ENCODE data around the gene QPCT. TPM values are rescaled to one million over a fixed set of nuclear protein-coding genes. Genes with fewer than 3 reads are reported as not detected.
"Not testable (repeated sequence)": the region's sequence is repeated elsewhere in the genome, so short reads cannot be mapped to it uniquely, and the experiment has no call there.

Gene QPCT
- total RNA-seq, 2 experiments from 2014 or later, result 0.42 TPM; not detected in 1

DNA sequence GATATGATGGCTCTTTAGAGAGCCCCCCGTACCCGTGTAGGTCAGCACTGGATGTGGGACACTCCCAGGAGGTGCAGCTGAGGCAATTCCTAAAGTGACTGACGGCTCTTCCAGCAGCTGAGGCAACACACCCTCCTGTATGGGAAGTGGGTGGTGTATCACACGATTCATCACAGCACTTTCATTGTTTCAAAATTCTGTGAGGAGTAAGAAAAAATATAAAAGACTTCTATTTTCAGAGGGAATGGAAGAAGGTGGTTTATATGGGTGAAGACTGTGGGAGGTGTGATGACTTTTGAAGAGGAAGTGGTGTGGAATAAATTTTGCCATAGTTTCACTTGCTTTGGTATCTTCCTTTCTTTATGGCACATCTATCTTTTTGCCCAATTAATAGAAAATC lies 22.3 kb downstream of the QPCT start:
- Mint-ChIP-seq H3K27me3 (ENCODE audit: low read depth) (peaks cover 24% of the 10 kb centered on the region), H3K9me3 (no peaks in the 10 kb centered on the region), H3K36me3 (ENCODE audit: low read depth) (no peaks in the 10 kb centered on the region), H3K27ac (no peak overlapping the region), H3K4me1 (ENCODE audit: low read depth) (peaks cover 4% of the 10 kb centered on the region), H3K4me3 (no peak overlapping the region)
- intact Hi-C loops (cut with micrococcal nuclease), result no loop called here
- DNase-seq, result peak; percentile 40
- CTCF ChIA-PET, result interaction anchor here (1.3 to 2.3 kb wide), 2 partner anchors 11 to 23 kb away, joined by 7 to 14 read pairs; no protein-coding TSS in a partner anchor

DNA sequence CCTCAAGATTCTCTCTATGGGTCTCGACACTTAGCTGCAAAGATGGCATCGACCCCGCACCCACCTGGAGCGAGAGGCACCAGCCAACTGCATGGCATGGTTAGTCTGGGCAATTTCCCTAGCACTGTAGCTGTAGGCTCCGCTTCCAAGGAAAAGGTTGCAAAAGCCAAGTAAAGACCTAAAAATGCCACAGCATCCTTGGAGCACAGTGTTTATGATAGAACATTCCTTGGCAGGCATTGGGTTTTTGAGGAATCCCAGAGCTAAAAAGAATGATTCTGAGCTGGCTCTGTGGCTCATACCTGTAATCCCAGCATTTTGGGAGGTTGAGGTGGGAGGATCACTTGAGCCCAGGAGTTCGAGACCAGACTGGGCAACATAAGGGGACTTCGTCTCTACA lies 22.9 kb downstream of the QPCT start:
- Mint-ChIP-seq H3K4me1 (ENCODE audit: low read depth) (peaks cover 4% of the 10 kb centered on the region), H3K27ac (no peak overlapping the region), H3K36me3 (ENCODE audit: low read depth) (no peaks in the 10 kb centered on the region), H3K27me3 (ENCODE audit: low read depth) (peaks cover 27% of the 10 kb centered on the region), H3K9me3 (no peaks in the 10 kb centered on the region), H3K4me3 (no peak overlapping the region)
- CTCF ChIA-PET, result interaction anchor here (0.5 to 2.3 kb wide), 7 partner anchors 10 to 466 kb away, joined by 3 to 14 read pairs (median 4); no protein-coding TSS in a partner anchor
- no peak for DNase-seq
- intact Hi-C loops (cut with micrococcal nuclease), result no loop called here

DNA sequence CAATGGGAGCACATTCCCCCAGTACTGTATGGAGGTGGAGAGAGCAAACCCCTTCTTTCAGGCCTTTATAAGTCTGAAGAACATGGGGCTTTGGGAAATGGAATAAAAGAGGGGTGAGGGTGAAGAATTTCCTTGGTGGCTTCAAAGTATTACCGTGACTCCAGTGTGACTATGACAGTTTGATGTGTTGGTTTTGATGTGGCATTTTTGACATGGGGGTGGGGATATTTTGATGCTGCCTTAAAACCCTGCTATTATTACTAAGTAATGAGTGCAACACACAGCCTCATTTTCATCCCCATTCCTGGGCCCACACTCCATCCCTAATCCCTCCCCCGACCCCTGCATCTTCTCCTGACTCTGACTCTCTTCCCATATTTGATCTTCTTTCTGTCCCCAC lies 23.6 kb downstream of the QPCT start:
- Mint-ChIP-seq H3K27ac (no peak overlapping the region), H3K27me3 (ENCODE audit: low read depth) (peaks cover 27% of the 10 kb centered on the region), H3K4me1 (ENCODE audit: low read depth) (peaks cover 4% of the 10 kb centered on the region), H3K9me3 (no peaks in the 10 kb centered on the region), H3K36me3 (ENCODE audit: low read depth) (no peaks in the 10 kb centered on the region), H3K4me3 (no peak overlapping the region)
- intact Hi-C loops (cut with micrococcal nuclease), result loop anchor here (1.0 kb wide), 1 partner anchor 8 kb away; no protein-coding TSS in a partner anchor
- CTCF ChIA-PET, result interaction anchor here (0.8 to 2.3 kb wide), 5 partner anchors 9 to 26 kb away, joined by 3 to 14 read pairs (median 4); no protein-coding TSS in a partner anchor
- peak; percentile 51 for DNase-seq

DNA sequence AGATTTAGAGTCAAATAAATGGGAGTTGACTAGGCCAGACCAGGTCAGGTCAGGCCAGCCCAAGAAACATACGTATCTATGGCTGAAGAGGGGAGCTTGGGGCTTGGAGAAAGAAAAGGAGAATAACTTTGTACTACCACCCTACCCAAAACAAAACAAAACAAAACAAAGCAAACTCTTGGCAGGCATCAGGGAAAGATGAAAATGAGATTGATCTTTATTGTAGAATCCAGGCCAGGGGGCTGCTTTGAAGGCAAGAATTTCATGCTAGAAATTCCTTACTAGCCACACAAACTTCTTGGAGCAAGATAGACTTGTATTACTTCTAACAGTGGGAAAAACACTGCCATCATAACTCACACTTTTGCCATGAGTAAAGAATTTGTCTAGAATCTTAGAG lies 26.2 kb downstream of the QPCT start:
- CTCF ChIA-PET, result interaction anchor here (0.5 kb wide), 1 partner anchor 104 kb away, joined by 3 read pairs; no protein-coding TSS in a partner anchor
- Mint-ChIP-seq H3K27me3 (ENCODE audit: low read depth) (peaks cover 40% of the 10 kb centered on the region), H3K27ac (no peak overlapping the region), H3K36me3 (ENCODE audit: low read depth) (no peaks in the 10 kb centered on the region), H3K4me1 (ENCODE audit: low read depth) (peaks cover 10% of the 10 kb centered on the region), H3K4me3 (no peak overlapping the region), H3K9me3 (no peaks in the 10 kb centered on the region)
- intact Hi-C loops (cut with micrococcal nuclease), result no loop called here
- no peak for DNase-seq

DNA sequence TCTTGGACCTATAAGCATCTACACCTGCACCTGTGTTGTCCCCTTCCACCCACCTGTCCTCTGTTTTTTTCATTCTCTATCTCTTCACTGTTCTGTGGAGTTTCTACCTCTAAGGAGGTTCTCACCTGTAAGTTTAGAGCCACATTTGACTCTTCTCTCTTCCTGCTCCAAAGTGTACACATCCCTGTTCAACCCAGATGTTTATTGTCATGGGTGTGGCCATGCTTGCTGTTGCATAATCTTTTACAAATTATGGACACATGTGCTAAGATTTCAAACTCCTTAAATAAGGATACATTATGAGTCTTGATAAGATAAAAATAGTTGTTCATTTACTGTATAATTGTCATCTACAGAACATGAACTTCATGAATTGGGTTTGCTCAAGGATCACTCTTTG lies 27.6 kb downstream of the QPCT start:
- intact Hi-C loops (cut with micrococcal nuclease), result no loop called here
- H3K9me3 Mint-ChIP-seq, result no peaks in the 10 kb centered on the region
- CTCF ChIA-PET, result no interaction called here

DNA sequence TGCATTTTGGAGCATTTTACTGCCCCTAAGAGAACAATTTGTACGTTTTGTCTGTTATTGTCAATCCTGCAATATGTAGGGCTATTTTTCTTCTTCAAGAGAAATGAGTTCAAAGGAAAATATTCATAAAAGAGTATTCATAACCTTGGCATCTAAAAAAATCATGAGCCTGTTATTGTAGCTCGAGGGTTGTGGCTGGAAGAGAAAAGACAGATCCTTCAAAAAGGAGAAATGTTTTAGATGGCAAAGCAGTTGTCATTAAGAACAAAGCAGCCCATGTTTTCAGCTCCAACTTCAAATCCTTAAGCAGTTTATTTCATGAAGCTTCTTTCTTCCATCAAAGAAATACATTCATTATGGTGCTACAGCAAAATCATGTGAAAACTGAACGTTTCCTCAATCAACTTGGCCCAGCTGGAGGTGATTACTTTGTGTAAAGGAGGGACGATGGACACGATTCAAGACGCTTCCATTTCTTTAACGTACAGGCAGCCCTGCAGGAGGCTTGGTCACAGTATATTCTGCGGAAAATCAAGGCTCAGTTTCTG lies 31.4 kb downstream of the QPCT start:
- H3K4me1 Mint-ChIP-seq (ENCODE audit: low read depth), result peaks cover 34% of the 10 kb centered on the region
- H3K9me3 Mint-ChIP-seq, result no peaks in the 10 kb centered on the region
- H3K27ac Mint-ChIP-seq, result no peak overlapping the region
- CTCF ChIA-PET, result interaction anchor here (1.0 to 4.1 kb wide), 4 partner anchors 15 to 455 kb away, joined by 3 to 25 read pairs (median 8); no protein-coding TSS in a partner anchor
- H3K4me3 Mint-ChIP-seq, result peak overlapping the region; percentile 27
- intact Hi-C loops (cut with micrococcal nuclease), result loop anchor here (1.0 to 5.0 kb wide), 17 partner anchors 8 to 1276 kb away; partner anchors contain the start of genes CEBPZ, EIF2AK2, GPATCH11 and HEATR5B
- H3K36me3 Mint-ChIP-seq (ENCODE audit: low read depth), result no peaks in the 10 kb centered on the region
- peaks cover 51% of the 10 kb centered on the region for H3K27me3 Mint-ChIP-seq (ENCODE audit: low read depth)
- no peak for DNase-seq

More for the DNA sequence above, 27.6 kb downstream of the QPCT start:
- Mint-ChIP-seq H3K4me1 (ENCODE audit: low read depth) (peaks cover 24% of the 10 kb centered on the region), H3K4me3 (no peak overlapping the region), H3K27me3 (ENCODE audit: low read depth) (peaks cover 45% of the 10 kb centered on the region), H3K36me3 (ENCODE audit: low read depth) (no peaks in the 10 kb centered on the region), H3K27ac (no peak overlapping the region)
- no peak for DNase-seq

DNA sequence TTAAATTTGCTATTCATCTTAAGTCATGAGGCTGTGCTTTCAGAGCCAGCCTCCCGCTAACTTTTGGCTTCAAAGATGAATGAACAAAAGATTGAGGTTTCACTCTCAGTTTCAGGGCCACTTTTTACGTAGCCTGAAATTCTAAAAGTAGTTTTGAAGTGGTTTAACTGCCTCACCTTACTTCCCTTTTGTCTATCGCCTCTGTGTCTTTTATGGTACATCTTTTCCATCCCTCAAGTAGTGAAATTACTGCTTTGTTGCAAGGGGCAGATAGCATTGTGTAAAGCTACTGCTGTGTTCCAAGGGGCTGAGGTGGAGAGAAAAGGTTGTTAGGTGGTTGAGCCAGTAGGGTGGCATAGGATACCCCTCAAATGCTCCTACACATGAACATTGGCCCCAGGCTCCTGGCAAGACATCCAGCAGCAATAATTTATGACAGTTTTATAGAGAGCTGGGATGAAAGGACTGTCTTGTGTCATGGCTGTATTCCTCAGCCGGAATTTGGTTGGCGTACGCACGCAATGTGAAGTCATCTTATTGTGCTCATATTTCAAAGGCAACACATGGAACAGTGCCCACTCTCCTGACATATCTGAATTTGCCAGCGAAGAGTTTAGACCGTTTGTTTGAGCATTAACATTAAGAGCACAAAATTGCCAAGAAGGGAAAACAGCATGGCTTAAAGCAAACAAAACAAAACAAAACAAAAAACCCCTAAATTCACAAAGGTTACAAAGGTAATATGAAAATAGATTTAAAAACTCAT lies 32.2 kb downstream of the QPCT start:
- DNase-seq, result peak; percentile 67
- intact Hi-C loops (cut with micrococcal nuclease), result loop anchor here (1.0 to 5.0 kb wide), 17 partner anchors 8 to 1276 kb away; partner anchors contain the start of genes CEBPZ, EIF2AK2, GPATCH11 and HEATR5B
- Mint-ChIP-seq H3K4me1 (ENCODE audit: low read depth) (peaks cover 34% of the 10 kb centered on the region), H3K9me3 (no peaks in the 10 kb centered on the region), H3K27ac (no peak overlapping the region), H3K4me3 (no peak overlapping the region), H3K36me3 (ENCODE audit: low read depth) (no peaks in the 10 kb centered on the region), H3K27me3 (ENCODE audit: low read depth) (peaks cover 45% of the 10 kb centered on the region)
- CTCF ChIA-PET, result interaction anchor here (1.0 to 4.1 kb wide), 7 partner anchors 9 to 500 kb away, joined by 3 to 25 read pairs (median 4); no protein-coding TSS in a partner anchor

DNA sequence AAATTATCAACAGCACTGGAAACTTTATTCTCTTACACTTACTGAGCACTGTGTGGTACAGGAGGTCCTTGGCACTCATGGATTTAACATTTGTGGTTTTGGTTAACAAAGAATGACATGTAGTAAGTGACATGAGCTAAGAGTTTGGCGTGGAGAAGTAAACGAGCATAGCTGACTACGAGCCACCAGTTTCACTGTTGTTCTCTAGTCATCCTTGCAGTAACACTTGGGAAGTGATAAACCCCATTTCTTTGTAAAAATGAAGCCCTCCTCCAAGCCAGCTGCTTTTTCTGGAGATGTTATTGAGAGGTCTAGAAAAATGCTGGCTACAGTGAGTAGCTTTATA lies 32.7 kb downstream of the QPCT start:
- Mint-ChIP-seq H3K4me3 (no peak overlapping the region), H3K27me3 (ENCODE audit: low read depth) (peaks cover 40% of the 10 kb centered on the region), H3K36me3 (ENCODE audit: low read depth) (no peaks in the 10 kb centered on the region), H3K9me3 (no peaks in the 10 kb centered on the region), H3K27ac (no peak overlapping the region), H3K4me1 (ENCODE audit: low read depth) (peaks cover 34% of the 10 kb centered on the region)
- intact Hi-C loops (cut with micrococcal nuclease), result loop anchor here (2.0 to 5.0 kb wide), 6 partner anchors 146 to 1275 kb away; partner anchors contain the start of genes CEBPZ, EIF2AK2, GPATCH11 and HEATR5B
- CTCF ChIA-PET, result interaction anchor here (1.0 to 4.1 kb wide), 6 partner anchors 10 to 500 kb away, joined by 3 to 25 read pairs (median 6); no protein-coding TSS in a partner anchor
- peak; percentile 65 for DNase-seq

DNA sequence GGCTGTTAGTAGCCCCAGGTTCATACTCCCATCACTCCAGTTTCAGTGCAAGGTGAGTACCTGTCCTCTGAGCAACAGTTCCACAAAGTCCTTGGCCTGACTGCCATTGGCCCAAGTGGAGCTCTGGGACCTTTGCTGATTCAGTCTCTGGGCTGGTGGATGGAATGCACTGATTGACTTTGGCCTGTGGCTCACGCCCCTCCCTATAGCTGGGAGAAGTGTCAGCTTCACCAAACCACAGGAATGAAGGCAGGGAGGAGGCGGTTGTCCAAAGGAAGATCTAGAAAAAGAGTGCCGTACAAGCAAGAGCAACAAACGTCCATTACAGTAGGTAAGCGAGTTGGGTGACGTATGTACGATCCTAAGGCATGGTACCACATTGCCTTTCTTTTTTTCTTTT lies 34.0 kb downstream of the QPCT start:
- no peak overlapping the region for H3K27ac Mint-ChIP-seq
- H3K4me1 Mint-ChIP-seq (ENCODE audit: low read depth), result peaks cover 34% of the 10 kb centered on the region
- H3K4me3 Mint-ChIP-seq, result no peak overlapping the region
- H3K36me3 Mint-ChIP-seq (ENCODE audit: low read depth), result no peaks in the 10 kb centered on the region
- no peak for DNase-seq
- peaks cover 32% of the 10 kb centered on the region for H3K27me3 Mint-ChIP-seq (ENCODE audit: low read depth)
- CTCF ChIA-PET, result interaction anchor here (1.5 to 4.1 kb wide), 3 partner anchors 11 to 18 kb away, joined by 8 to 25 read pairs (median 14); no protein-coding TSS in a partner anchor
- H3K9me3 Mint-ChIP-seq, result no peaks in the 10 kb centered on the region
- intact Hi-C loops (cut with micrococcal nuclease), result loop anchor here (2.0 to 5.0 kb wide), 5 partner anchors 221 to 1750 kb away; partner anchors contain the start of genes EIF2AK2, GPATCH11 and HEATR5B

DNA sequence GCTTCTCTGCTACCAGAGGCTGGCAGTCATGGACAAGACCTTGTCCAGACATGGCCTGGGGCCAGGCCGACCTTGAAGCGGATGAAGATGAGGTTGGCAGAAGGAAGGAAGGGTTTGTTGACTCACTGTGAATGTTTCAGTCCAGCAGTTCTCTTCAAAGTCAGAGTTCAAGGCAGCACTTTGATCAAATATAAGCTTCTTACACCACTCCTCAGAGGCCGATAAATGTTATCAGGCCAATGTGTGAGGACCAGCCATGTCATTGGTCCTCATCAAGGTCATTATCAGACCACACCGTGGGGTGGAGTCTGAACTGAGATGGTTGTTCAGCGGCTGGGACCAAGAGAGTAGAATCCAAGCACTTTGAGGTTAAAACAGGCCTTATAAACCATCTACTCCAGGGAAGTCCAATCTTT lies 35.5 kb downstream of the QPCT start:
- Mint-ChIP-seq H3K4me1 (ENCODE audit: low read depth) (peaks cover 33% of the 10 kb centered on the region), H3K9me3 (no peaks in the 10 kb centered on the region), H3K27me3 (ENCODE audit: low read depth) (peaks cover 23% of the 10 kb centered on the region), H3K36me3 (ENCODE audit: low read depth) (no peaks in the 10 kb centered on the region), H3K4me3 (no peak overlapping the region), H3K27ac (no peak overlapping the region)
- intact Hi-C loops (cut with micrococcal nuclease), result loop anchor here (2.0 to 5.0 kb wide), 5 partner anchors 223 to 1749 kb away; partner anchors contain the start of genes EIF2AK2, GPATCH11 and HEATR5B
- DNase-seq, result no peak
- CTCF ChIA-PET, result interaction anchor here (1.1 kb wide), 1 partner anchor 16 kb away, joined by 3 read pairs; no protein-coding TSS in a partner anchor

DNA sequence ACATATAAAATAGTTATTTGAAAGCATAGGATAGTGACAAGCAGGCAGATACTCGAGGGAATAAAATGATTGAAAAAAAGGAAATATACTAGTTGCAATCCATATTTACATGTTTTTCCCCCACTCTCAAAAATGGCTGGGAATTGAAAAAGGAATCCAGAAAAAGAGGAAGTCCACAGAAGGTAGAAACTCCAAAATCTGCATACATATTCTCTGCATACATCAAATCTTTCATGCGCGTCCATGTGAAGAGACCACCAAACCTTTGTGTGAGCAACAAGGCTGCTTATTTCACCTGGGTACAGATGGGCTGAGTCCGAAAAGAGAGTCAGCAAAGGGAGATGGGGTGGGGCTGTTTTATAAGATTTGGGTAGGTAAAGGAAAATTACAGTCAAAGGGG lies 36.4 kb downstream of the QPCT start:
- peaks cover 19% of the 10 kb centered on the region for H3K27me3 Mint-ChIP-seq (ENCODE audit: low read depth)
- CTCF ChIA-PET; H3K36me3 Mint-ChIP-seq (ENCODE audit: low read depth); H3K9me3 Mint-ChIP-seq; H3K4me3 Mint-ChIP-seq; DNase-seq; H3K27ac Mint-ChIP-seq; intact Hi-C loops (cut with micrococcal nuclease): not testable (repeated sequence)
- peaks cover 26% of the 10 kb centered on the region for H3K4me1 Mint-ChIP-seq (ENCODE audit: low read depth)

DNA sequence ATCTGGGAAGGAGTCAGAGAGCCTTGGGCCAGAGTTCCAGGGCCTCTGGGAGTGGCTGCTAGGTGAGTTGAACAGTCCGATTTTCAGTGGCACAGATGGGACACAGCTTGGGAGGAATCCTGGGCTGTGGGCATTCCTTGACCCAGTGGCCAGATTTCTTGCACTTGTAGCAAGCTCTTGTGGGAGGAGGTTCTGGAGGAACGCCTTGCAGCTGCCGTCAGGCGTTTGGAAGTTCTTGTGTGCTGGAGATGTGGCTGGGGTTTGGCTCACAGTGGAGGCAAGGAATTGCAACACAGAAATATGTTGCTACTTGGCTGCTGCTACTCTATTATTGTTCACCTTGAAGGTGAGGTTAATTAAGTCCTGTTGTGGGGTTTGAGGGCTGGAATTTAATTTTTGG lies 39.8 kb downstream of the QPCT start:
- H3K27ac Mint-ChIP-seq; intact Hi-C loops (cut with micrococcal nuclease); DNase-seq; H3K4me1 Mint-ChIP-seq (ENCODE audit: low read depth); H3K4me3 Mint-ChIP-seq; H3K36me3 Mint-ChIP-seq (ENCODE audit: low read depth); CTCF ChIA-PET; H3K9me3 Mint-ChIP-seq; H3K27me3 Mint-ChIP-seq (ENCODE audit: low read depth): not testable (repeated sequence)
